Measurements from ENCODE around the gene ALKBH2. TPM values are rescaled to one million over a fixed set of nuclear protein-coding genes. Genes with fewer than 3 reads are reported as not detected.

Gene ALKBH2
- total RNA-seq, 1 experiment from 2014 or later = 41.4 TPM

GRCh38 chr12:109131154-109132050, 38.1 kb upstream of the ALKBH2 start:
- POLR2A ChIA-PET = no interaction called here
- Histone ChIP-seq H3K27me3 (replicated peaks; ENCODE audit: control insufficient read depth, insufficient read depth, low read length) (no peaks in the 10 kb centered on the region), H3K4me1 (no peaks in the 10 kb centered on the region), H3K4me3 (ENCODE audit: low read depth, low read length) (no peak overlapping the region), H3K9me3 (peaks cover 5% of the 10 kb centered on the region), H3K36me3 (ENCODE audit: control insufficient read depth, insufficient read depth, low read length) (no peaks in the 10 kb centered on the region)
- H3K9me3 Mint-ChIP-seq (ENCODE audit: unreplicated experiment) = peaks cover 2% of the 10 kb centered on the region
- H3K4me1 Mint-ChIP-seq (ENCODE audit: low read depth, unreplicated experiment) = no peaks in the 10 kb centered on the region
- CTCF ChIA-PET = interaction anchor here (0.5 kb wide), 1 partner anchor 455 kb away, joined by 4 read pairs; no protein-coding TSS in a partner anchor
- DNase-seq = no peak
- H3K4me3 Mint-ChIP-seq (ENCODE audit: unreplicated experiment) = no peak overlapping the region
- H3K36me3 Mint-ChIP-seq (ENCODE audit: insufficient read depth, unreplicated experiment) = peaks cover 5% of the 10 kb centered on the region
- intact Hi-C loops (cut with micrococcal nuclease; ENCODE audit: unreplicated experiment) = no loop called here
- no peak for TF ChIP-seq CTCF (IDR thresholded peaks at IDR 0.05; ENCODE audit: insufficient read depth in 1 of 2, low read depth in 1 of 2, low read length in 1 of 2, severe bottlenecking in 1 of 2, unreplicated experiment in 1 of 2)
- H3K27me3 Mint-ChIP-seq (ENCODE audit: insufficient read depth, unreplicated experiment) = no peaks in the 10 kb centered on the region
- BruUV-seq (replicated peaks) = no TSS peak
- H3K27ac Mint-ChIP-seq (ENCODE audit: unreplicated experiment) = no peak overlapping the region

- H3K36me3 ChIP-seq (ENCODE audit: control insufficient read depth, insufficient read depth, low read length) = no peaks in the 10 kb centered on the region
- H3K9me3 ChIP-seq = no peaks in the 10 kb centered on the region
- Mint-ChIP-seq H3K9me3 (ENCODE audit: unreplicated experiment) (no peaks in the 10 kb centered on the region), H3K27me3 (ENCODE audit: insufficient read depth, unreplicated experiment) (no peaks in the 10 kb centered on the region), H3K27ac (ENCODE audit: unreplicated experiment) (no peak overlapping the region), H3K36me3 (ENCODE audit: insufficient read depth, unreplicated experiment) (peaks cover 5% of the 10 kb centered on the region), H3K4me1 (ENCODE audit: low read depth, unreplicated experiment) (no peaks in the 10 kb centered on the region), H3K4me3 (ENCODE audit: unreplicated experiment) (no peak overlapping the region)
- TF ChIP-seq CTCF (IDR thresholded peaks at IDR 0.05; ENCODE audit: insufficient read depth in 1 of 2, low read depth in 1 of 2, low read length in 1 of 2, severe bottlenecking in 1 of 2, unreplicated experiment in 1 of 2) = no peak
- CTCF ChIA-PET = interaction anchor here (0.5 kb wide), 1 partner anchor 454 kb away, joined by 4 read pairs; no protein-coding TSS in a partner anchor
- no peaks in the 10 kb centered on the region for H3K4me1 ChIP-seq
- no peak for DNase-seq
- no TSS peak for BruUV-seq (replicated peaks)
- H3K27me3 ChIP-seq (replicated peaks; ENCODE audit: control insufficient read depth, insufficient read depth, low read length) = no peaks in the 10 kb centered on the region
- intact Hi-C loops (cut with micrococcal nuclease; ENCODE audit: unreplicated experiment) = no loop called here
- POLR2A ChIA-PET = no interaction called here
- H3K4me3 ChIP-seq (ENCODE audit: low read depth, low read length) = no peak overlapping the region
Observed at GRCh38 chr12:109130297-109131153, 37.3 kb upstream of the ALKBH2 start.

GRCh38 chr12:109127533-109128242, 34.4 kb upstream of the ALKBH2 start:
- H3K36me3 Mint-ChIP-seq (ENCODE audit: insufficient read depth, unreplicated experiment) = peaks cover under 1% of the 10 kb centered on the region
- H3K4me1 ChIP-seq = no peaks in the 10 kb centered on the region
- no peaks in the 10 kb centered on the region for H3K27me3 Mint-ChIP-seq (ENCODE audit: insufficient read depth, unreplicated experiment)
- H3K36me3 ChIP-seq (ENCODE audit: control insufficient read depth, insufficient read depth, low read length) = no peaks in the 10 kb centered on the region
- ChIA-PET CTCF (no interaction called here), POLR2A (no interaction called here)
- no peaks in the 10 kb centered on the region for H3K27me3 ChIP-seq (replicated peaks; ENCODE audit: control insufficient read depth, insufficient read depth, low read length)
- no TSS peak for BruUV-seq (replicated peaks)
- H3K4me1 Mint-ChIP-seq (ENCODE audit: low read depth, unreplicated experiment) = no peaks in the 10 kb centered on the region
- no peaks in the 10 kb centered on the region for H3K9me3 Mint-ChIP-seq (ENCODE audit: unreplicated experiment)
- TF ChIP-seq CTCF (IDR thresholded peaks at IDR 0.05; ENCODE audit: insufficient read depth in 1 of 2, low read depth in 1 of 2, low read length in 1 of 2, severe bottlenecking in 1 of 2, unreplicated experiment in 1 of 2) = no peak
- intact Hi-C loops (cut with micrococcal nuclease; ENCODE audit: unreplicated experiment) = no loop called here
- no peak overlapping the region for H3K4me3 ChIP-seq (ENCODE audit: low read depth, low read length)
- H3K4me3 Mint-ChIP-seq (ENCODE audit: unreplicated experiment) = no peak overlapping the region
- H3K9me3 ChIP-seq = no peaks in the 10 kb centered on the region
- no peak overlapping the region for H3K27ac Mint-ChIP-seq (ENCODE audit: unreplicated experiment)
- DNase-seq = no peak
